Activated CD4-positive, alpha-beta T cell treated with anti-CD3 and anti-CD28 coated beads for 36 hours (primary cell): ENCODE results near the gene LRRC2. TPM values are rescaled to one million over a fixed set of nuclear protein-coding genes. Genes with fewer than 3 reads are reported as not detected.

Source experiments
- ATAC-seq: fragments of 200-7000 bp; cut with Tn5 transposase; one replicate; pipeline ENCODE4 v1.10.0; 2021; ENCODE audit warnings: mild to moderate bottlenecking, moderate library complexity
- CTCF ChIA-PET: fragments of 350-600 bp; sonication (Branson Sonifier 250); formaldehyde crosslinking; loops from one replicate; lab custom pipeline; 2021; ENCODE audit warnings: antibody characterized with exemption; lab: Charles Lee
- POLR2A ChIA-PET: fragments of 350-600 bp; sonication (Branson Sonifier 250); formaldehyde crosslinking; loops from one replicate; lab custom pipeline; 2021; ENCODE audit warnings: antibody characterized with exemption, inconsistent platforms; lab: Charles Lee
- DNase-seq: peaks from one replicate; pipeline ENCODE4 v3.0.0-alpha.2; 2020
- H3K27ac Mint-ChIP-seq: one replicate; pipeline ENCODE4 v1.8.0; 2021; ENCODE audit warnings: mixed read lengths
- H3K27me3 Mint-ChIP-seq: one replicate; pipeline ENCODE4 v1.8.0; 2021; ENCODE audit warnings: mixed read lengths
- H3K36me3 Mint-ChIP-seq: one replicate; pipeline ENCODE4 v1.8.0; 2021; ENCODE audit warnings: low read depth, mixed read lengths
- H3K4me1 Mint-ChIP-seq: one replicate; pipeline ENCODE4 v1.8.0; 2021; ENCODE audit warnings: mixed read lengths
- H3K4me3 Mint-ChIP-seq: one replicate; pipeline ENCODE4 v1.8.0; 2021; ENCODE audit warnings: mild to moderate bottlenecking, moderate library complexity, mixed read lengths
- H3K9me3 Mint-ChIP-seq: one replicate; pipeline ENCODE4 v1.8.0; 2021; ENCODE audit warnings: low read depth, mixed read lengths
- intact Hi-C, 2 experiments: fragments of 100-400 bp; cut with DNase I in 1 of 2; cut with micrococcal nuclease in 1 of 2; formaldehyde crosslinking; loops; one replicate each; pipeline versions ENCODE4 v1.14.2 to v1.15.1; 2022 to 2024; cut with DNase I, micrococcal nuclease
- total RNA-seq, 2 experiments: library from RNA; stranded (reverse); gene quantifications; one replicate each; pipeline ENCODE4 v1.2.3, GENCODE V29; 2021

LRRC2 gene
- total RNA-seq, 2 experiments from 2014 or later: 0.04 TPM; not detected in 1

DNA sequence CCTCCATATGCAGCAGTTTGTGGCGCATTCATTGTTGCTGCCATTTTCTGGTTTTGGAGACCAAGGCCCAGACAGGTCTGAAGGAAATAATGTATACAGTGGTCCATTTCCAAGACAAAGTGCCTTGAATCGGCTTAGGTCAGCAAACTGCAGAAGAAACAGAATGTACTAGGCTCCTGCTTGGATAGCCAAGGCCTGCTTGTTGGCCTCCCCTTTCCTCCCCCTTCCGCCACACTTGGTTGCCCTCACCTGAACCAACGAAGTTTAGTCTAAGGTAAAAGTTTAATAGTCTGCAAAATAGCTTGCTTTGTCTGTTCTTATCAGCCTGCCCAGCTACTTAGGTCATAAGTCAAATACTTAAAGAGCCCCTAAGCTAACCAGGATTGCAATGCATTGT lies 80.3 kb downstream of the LRRC2 start:
- Mint-ChIP-seq H3K27me3 (peaks cover 3% of the 10 kb centered on the region), H3K9me3 (no peaks in the 10 kb centered on the region), H3K27ac (no peak overlapping the region), H3K36me3 (no peaks in the 10 kb centered on the region), H3K4me1 (peaks cover 14% of the 10 kb centered on the region), H3K4me3 (no peak overlapping the region)
- DNase-seq (no peak), ATAC-seq (no peak)
- CTCF ChIA-PET: interaction anchor here (0.6 to 9.0 kb wide), 4 partner anchors 14 to 145 kb away, joined by 3 to 202 read pairs (median 82); partner anchors contain the start of gene RTP3
- intact Hi-C loops: loop anchor here in 1 of 2 experiments (5.0 kb wide), 1 partner anchor 52 kb away; no protein-coding TSS in a partner anchor
- POLR2A ChIA-PET: no interaction called here

DNA sequence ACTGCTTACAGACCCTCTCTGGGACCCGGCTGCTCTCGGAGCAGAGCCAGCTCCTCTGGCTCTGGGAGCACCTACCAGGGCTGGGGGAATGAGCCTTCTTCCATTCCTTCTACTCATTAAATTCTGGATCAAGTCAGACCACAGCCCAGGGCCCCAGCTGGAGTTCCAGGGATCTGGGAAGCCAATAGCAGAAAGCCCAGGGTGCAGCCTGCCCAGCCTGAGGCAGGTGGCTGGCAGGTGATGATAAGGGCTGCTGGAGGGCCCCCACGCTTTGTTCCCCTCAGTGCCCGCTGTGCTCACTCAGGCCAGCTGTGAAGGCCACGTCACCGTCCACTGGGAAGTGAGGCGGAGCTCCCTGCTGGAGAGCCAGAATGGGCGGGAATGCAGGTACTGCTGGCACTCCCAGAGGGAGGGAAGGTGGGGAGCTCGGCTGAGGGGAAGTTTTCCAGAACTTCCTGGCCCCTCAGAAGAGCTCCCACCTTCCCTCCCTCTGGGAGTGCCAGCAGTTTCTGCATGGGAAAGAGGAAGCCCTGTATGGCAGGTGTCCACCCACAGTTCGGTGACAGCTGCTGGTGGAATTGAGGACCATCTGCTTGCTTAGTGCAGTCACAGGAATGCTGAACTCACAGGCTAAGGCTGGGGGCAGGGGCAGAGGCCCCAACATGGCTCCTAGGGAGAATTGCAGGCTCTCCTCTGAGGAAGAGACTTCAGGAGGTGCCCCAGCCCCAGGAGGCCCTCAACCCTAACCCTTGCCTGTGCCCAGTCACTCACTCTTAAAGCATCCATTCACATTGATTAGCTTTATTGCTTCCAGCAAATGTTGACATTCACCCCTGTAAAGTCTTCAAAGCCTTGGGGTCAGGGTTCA lies 81.0 kb downstream of the LRRC2 start:
- intact Hi-C loops: loop anchor here in 1 of 2 experiments (5.0 kb wide), 1 partner anchor 52 kb away; no protein-coding TSS in a partner anchor
- Mint-ChIP-seq H3K4me3 (no peak overlapping the region), H3K4me1 (peaks cover 14% of the 10 kb centered on the region), H3K36me3 (no peaks in the 10 kb centered on the region), H3K9me3 (no peaks in the 10 kb centered on the region), H3K27ac (no peak overlapping the region), H3K27me3 (peaks cover 3% of the 10 kb centered on the region)
- POLR2A ChIA-PET: no interaction called here
- CTCF ChIA-PET: interaction anchor here (0.6 to 9.0 kb wide), 5 partner anchors 42 to 146 kb away, joined by 3 to 202 read pairs (median 4); no protein-coding TSS in a partner anchor
- DNase-seq: no peak
- ATAC-seq: no peak

DNA sequence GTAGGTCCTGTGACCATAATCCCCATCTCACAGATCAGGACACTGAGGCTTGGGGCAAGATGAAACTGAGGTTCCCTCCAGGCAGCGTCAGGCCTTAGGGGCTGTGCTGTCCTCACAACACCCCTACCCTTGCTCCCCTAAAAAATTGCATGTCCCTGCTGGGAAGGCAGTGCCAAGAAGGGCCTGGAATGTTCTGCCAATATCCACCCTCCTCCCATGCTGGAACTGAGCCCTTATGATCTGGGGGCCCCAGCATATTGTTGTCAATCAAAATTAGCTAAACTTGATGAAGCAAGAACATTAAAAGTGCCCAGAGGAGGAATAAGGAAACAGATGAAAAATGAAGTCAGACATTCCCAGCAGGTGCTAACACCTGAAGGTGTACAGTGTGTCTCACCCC lies 81.7 kb downstream of the LRRC2 start:
- Mint-ChIP-seq H3K4me1 (peaks cover 9% of the 10 kb centered on the region), H3K27me3 (peaks cover 6% of the 10 kb centered on the region), H3K27ac (no peak overlapping the region), H3K9me3 (no peaks in the 10 kb centered on the region), H3K4me3 (no peak overlapping the region), H3K36me3 (no peaks in the 10 kb centered on the region)
- intact Hi-C loops: no loop called here
- ChIA-PET POLR2A (no interaction called here), CTCF (interaction anchor here (0.7 to 9.0 kb wide), 3 partner anchors 74 to 146 kb away, joined by 3 to 202 read pairs (median 4); no protein-coding TSS in a partner anchor)
- ATAC-seq: no peak
- no peak for DNase-seq

DNA sequence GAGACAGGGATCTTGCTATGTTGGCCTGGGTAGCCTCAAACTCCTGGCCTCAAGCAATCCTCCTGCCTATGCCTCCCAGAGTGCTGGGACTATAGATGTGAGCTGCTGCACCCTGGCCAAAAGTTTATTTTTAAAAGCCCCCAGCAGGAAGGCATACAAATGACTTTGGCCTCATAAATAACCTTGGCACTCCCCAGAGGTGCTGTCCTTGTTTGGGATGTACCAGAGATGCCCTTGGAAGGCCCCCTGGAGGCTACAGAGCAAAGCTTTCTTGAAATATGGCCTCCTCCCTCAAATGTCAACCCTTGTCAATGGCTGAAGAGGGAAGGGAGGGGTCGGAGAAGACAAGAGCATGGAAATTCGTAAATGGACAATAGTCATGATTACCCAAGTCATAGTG lies 82.3 kb downstream of the LRRC2 start:
- ChIA-PET CTCF (interaction anchor here (1.1 to 9.0 kb wide), 4 partner anchors 14 to 147 kb away, joined by 3 to 202 read pairs (median 5); no protein-coding TSS in a partner anchor), POLR2A (no interaction called here)
- ATAC-seq (no peak), DNase-seq (no peak)
- Mint-ChIP-seq H3K27me3 (peaks cover 7% of the 10 kb centered on the region), H3K27ac (no peak overlapping the region), H3K4me1 (peaks cover 4% of the 10 kb centered on the region), H3K9me3 (no peaks in the 10 kb centered on the region), H3K36me3 (no peaks in the 10 kb centered on the region), H3K4me3 (no peak overlapping the region)
- intact Hi-C loops: no loop called here

DNA sequence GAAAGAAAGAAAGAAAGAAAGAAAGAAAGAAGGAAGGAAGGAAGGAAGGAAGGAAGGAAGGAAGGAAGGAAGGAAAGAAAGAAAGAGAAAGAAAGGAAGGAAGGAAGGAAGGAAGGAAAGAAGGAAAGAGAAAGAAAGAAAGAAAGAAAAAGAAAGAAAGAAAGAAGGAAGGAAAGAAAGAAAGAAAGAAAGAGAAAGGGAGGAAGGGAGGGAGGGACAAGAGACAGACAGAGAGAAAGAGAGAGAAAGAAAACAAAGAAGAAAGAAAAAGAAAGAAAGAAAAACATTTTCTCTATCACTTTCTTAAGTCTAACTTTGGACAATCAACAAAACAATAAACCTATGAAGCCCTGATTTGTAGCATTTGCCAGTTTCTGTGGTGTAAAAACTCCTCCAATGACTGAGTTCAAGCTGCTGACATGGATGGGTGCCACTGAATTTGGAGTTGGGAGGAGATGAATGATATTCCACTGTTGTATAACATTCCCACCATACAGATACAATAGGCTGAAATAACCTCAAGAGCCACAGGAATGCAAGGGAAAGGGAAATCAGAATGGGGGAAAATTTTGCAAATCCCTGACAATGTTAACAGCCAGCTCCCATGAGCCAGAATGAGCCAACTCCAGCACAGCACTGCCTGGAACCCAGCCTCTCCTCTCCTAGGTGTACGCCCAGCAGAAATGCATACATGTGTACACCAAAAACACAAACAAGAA lies 83.3 kb downstream of the LRRC2 start:
- ChIA-PET POLR2A (no interaction called here), CTCF (interaction anchor here (1.3 to 9.0 kb wide), 3 partner anchors 13 to 148 kb away, joined by 3 to 202 read pairs (median 6); no protein-coding TSS in a partner anchor)
- DNase-seq (no peak), ATAC-seq (no peak)
- no peak overlapping the region for H3K4me3 Mint-ChIP-seq
- no peaks in the 10 kb centered on the region for H3K36me3 Mint-ChIP-seq
- H3K9me3 Mint-ChIP-seq: no peaks in the 10 kb centered on the region
- no peak overlapping the region for H3K27ac Mint-ChIP-seq
- intact Hi-C loops: no loop called here
- H3K27me3 Mint-ChIP-seq: peaks cover 10% of the 10 kb centered on the region
- H3K4me1 Mint-ChIP-seq: no peaks in the 10 kb centered on the region

DNA sequence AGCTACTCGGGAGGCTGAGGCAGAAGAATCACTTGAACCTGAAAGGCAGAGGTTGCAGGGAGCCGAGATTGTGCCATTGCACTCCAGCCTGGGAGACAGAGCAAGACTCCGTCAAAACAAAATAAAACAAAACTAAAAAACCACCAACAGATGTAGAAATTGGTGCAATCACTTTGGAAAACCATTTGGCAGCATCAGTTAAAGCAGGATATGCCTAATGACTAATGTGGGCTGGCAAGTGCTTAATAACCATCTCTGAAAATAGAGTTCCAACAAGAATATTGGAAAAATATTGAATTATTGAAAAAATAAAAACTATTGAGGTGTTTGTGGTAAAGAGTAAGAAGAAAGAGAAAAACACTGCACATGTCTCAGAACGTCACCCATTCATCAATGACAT lies 84.5 kb downstream of the LRRC2 start:
- DNase-seq (no peak), ATAC-seq (no peak)
- Mint-ChIP-seq H3K27me3 (peaks cover 10% of the 10 kb centered on the region), H3K4me3 (no peak overlapping the region), H3K36me3 (no peaks in the 10 kb centered on the region), H3K27ac (no peak overlapping the region), H3K9me3 (no peaks in the 10 kb centered on the region), H3K4me1 (no peaks in the 10 kb centered on the region)
- ChIA-PET CTCF (no interaction called here), POLR2A (no interaction called here)
- intact Hi-C loops: no loop called here

DNA sequence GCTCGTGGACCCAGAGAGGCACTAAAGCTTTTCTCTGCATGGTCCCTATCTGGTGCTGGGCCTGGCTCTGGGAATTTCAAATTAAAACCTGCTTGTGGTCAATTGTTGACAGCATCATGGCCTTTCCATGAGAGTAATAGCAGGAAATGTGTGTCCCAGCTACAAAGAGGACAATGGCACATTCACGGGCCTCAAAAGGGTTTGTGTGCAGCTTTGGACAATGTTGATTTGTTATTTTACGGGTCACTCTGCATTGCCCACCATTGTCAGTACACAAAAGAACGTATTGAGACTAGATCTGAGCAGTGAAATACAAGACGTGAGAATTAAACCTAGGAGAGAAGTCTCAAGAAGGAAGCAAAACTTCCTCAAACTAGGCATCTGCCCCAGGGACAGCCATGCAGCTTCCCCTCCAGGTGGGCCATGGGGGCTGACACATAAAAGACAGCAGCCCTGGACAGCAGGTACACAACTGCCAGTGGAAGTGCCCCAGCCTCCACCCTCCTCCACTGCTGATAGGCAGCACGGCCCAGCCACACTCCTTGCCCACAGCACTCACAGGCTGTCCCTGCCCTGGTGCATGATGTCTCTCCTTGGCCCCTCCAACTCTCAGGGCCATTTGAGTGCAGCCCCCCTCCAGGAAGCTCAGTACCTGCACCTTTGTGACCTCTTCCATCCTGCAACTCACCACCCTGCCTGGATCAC lies 85.5 kb downstream of the LRRC2 start:
- intact Hi-C loops: no loop called here
- ATAC-seq: no peak
- no peaks in the 10 kb centered on the region for H3K36me3 Mint-ChIP-seq
- H3K27ac Mint-ChIP-seq: no peak overlapping the region
- DNase-seq: no peak
- ChIA-PET CTCF (interaction anchor here (0.9 to 1.6 kb wide), 2 partner anchors 8 to 149 kb away, joined by 4 to 6 read pairs; no protein-coding TSS in a partner anchor), POLR2A (no interaction called here)
- H3K4me1 Mint-ChIP-seq: no peaks in the 10 kb centered on the region
- H3K27me3 Mint-ChIP-seq: peaks cover 11% of the 10 kb centered on the region
- no peaks in the 10 kb centered on the region for H3K9me3 Mint-ChIP-seq
- H3K4me3 Mint-ChIP-seq: no peak overlapping the region

DNA sequence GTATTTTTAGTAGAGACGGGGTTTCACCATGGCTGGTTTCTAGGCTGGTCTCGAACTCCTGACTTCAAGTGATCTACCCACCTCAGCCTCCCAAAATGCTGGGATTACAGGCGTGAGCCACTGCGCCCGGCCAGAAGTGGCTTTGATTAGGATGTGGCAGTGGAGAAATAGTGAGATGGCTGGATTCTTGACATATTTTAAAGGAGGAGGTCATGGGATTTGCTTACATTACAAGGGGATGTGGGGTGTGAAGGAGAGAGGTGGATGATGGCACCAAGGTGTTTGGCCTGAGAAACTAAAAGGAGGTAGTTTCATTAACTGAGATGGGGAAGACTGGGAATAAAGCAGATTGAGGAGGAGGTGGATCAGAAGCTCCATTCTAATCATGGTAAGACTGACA lies 86.4 kb downstream of the LRRC2 start:
- POLR2A ChIA-PET: no interaction called here
- CTCF ChIA-PET: interaction anchor here (0.6 to 1.6 kb wide), 3 partner anchors 9 to 300 kb away, joined by 3 to 6 read pairs (median 4); no protein-coding TSS in a partner anchor

DNA sequence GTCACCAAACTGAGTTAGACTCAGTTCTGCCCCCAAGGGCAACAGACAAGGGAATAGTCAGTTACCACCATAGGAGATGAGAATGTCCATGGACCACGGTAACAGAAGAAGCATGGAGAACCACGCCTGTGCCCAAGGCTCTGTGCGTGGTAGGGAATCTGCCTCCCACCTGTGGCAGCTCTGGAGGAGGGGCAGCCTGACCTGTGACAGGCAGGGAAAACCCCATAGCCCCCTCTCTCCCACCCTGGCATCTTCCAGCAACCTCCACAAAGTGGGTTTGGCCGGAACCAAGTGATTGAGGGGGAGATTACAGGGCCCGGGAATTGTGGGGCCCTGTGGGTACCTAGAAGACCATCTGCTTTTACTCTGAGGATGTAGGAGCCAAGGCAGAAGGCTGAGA lies 87.1 kb downstream of the LRRC2 start:
- DNase-seq (no peak), ATAC-seq (no peak)
- POLR2A ChIA-PET: no interaction called here
- no peak overlapping the region for H3K4me3 Mint-ChIP-seq
- no peak overlapping the region for H3K27ac Mint-ChIP-seq
- intact Hi-C loops: no loop called here
- H3K4me1 Mint-ChIP-seq: no peaks in the 10 kb centered on the region
- H3K9me3 Mint-ChIP-seq: peaks cover 14% of the 10 kb centered on the region
- peaks cover 2% of the 10 kb centered on the region for H3K36me3 Mint-ChIP-seq
- H3K27me3 Mint-ChIP-seq: peaks cover 19% of the 10 kb centered on the region
- CTCF ChIA-PET: no interaction called here

More for the DNA sequence above, 86.4 kb downstream of the LRRC2 start:
- ATAC-seq (no peak), DNase-seq (no peak)
- intact Hi-C loops: no loop called here
- Mint-ChIP-seq H3K36me3 (peaks cover 2% of the 10 kb centered on the region), H3K27me3 (peaks cover 17% of the 10 kb centered on the region), H3K4me3 (no peak overlapping the region), H3K27ac (no peak overlapping the region), H3K4me1 (no peaks in the 10 kb centered on the region), H3K9me3 (peaks cover 8% of the 10 kb centered on the region)

DNA sequence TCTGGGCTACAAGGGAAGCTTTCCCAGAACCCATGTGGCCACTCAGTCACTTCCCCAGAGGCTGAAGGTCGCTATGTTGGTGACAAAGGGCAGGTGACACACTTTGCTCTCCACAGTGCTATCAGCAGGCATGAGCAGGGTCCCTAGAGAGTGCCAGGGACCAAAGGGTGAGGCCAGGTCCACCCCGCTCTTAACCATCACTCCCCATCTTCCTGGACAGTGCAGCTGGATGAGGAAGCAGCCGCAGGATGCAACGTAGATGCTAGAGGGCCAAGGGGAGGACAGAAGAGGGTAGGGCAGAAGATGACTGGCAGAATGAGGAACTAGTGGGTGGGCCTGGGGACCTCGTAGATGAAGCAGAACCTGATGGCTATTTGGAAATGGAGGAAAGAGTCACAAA lies 87.8 kb downstream of the LRRC2 start:
- Mint-ChIP-seq H3K27ac (no peak overlapping the region), H3K27me3 (peaks cover 22% of the 10 kb centered on the region), H3K4me1 (no peaks in the 10 kb centered on the region), H3K9me3 (peaks cover 17% of the 10 kb centered on the region), H3K36me3 (peaks cover 2% of the 10 kb centered on the region), H3K4me3 (no peak overlapping the region)
- POLR2A ChIA-PET: no interaction called here
- intact Hi-C loops: no loop called here
- CTCF ChIA-PET: interaction anchor here (0.7 to 5.2 kb wide), 2 partner anchors 11 to 107 kb away, joined by 3 to 32 read pairs; no protein-coding TSS in a partner anchor
- DNase-seq (no peak), ATAC-seq (no peak)

DNA sequence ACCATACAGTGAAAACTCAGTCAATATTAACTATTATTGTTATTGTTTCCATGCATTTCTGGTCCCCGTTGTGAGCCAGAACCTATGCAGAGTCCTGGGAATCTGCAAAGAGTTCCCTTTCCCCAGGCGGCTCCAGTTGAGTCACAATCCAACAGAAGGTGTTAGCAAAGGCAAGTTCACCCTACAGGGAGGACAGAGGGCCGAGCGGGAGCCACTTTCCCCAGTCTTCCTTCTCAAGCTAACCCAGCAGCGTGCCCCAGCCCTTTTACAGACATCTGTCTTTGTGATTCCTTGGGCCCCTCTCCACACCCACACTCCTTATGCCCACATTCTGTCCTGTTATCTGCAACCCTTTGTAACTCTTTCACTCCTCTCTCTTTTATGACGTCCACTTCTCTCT lies 88.3 kb downstream of the LRRC2 start:
- Mint-ChIP-seq H3K4me1 (no peaks in the 10 kb centered on the region), H3K4me3 (no peak overlapping the region), H3K36me3 (peaks cover 2% of the 10 kb centered on the region), H3K27me3 (peaks cover 27% of the 10 kb centered on the region), H3K27ac (no peak overlapping the region), H3K9me3 (peaks cover 17% of the 10 kb centered on the region)
- intact Hi-C loops: no loop called here
- ATAC-seq (no peak), DNase-seq (no peak)
- ChIA-PET POLR2A (no interaction called here), CTCF (interaction anchor here (0.7 to 5.2 kb wide), 2 partner anchors 11 to 107 kb away, joined by 3 to 32 read pairs; no protein-coding TSS in a partner anchor)
